Esophagus muscularis mucosa (tissue), 3 donors: ENCODE measurements around the gene RAB17.

Experiments
- CTCF ChIP-seq, 3 experiments: fragments of 200-600 bp in 2 of 3; fragments of 450-650 bp in 1 of 3; sonication (generic) in 2 of 3; IDR thresholded peaks; one replicate each; pipeline ENCODE4 v1.5.1; 2017 to 2019; ENCODE audit warnings: antibody characterized with exemption in 3 of 3, mild to moderate bottlenecking in 2 of 3, moderate library complexity in 1 of 3
- POLR2A ChIP-seq: fragments of 450-650 bp; IDR thresholded peaks from one replicate; pipeline ENCODE4 v1.6.1; 2017; ENCODE audit warnings: antibody characterized with exemption, moderate library complexity, mild to moderate bottlenecking, low read depth
- POLR2AphosphoS5 ChIP-seq, 2 donors: sonication (generic); formaldehyde crosslinking; IDR thresholded peaks; one replicate each; pipeline ENCODE4 v1.6.1; 2017; ENCODE audit warnings: antibody characterized with exemption in 2 of 2

DNA sequence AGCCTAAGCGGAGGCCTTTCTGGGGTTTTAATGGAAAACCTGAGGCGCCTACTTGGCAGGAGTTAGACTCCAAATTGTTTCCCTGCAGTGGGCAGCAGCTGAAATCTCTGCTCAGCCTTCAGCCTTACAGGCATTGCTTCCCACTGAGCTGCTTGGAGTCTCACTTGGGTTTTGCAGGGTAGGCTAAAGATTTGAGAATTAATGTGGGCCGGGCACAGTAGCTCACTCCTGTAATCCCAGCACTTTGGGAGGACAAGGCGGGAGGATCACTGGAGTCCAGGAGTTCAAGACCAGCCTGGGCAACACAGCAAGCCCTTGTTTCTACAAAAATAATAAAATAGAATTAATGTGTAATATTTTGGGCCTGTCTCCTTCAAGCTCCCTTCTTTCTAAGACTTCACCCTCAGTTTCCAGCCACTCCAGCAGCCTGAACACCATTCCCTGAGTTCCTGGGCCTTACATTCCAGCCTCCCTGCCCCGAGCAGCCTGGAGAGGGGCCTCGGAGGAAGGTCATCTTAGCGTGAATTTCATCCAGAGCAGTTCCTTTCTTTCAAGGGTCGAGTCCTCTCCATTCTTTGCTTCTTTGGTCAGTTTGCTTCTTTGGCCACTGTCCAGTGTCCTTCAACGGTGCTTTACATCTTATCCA lies 9.1 kb upstream of the RAB17 start:
- TF ChIP-seq POLR2A (no peak), CTCF (IDR thresholded peaks at IDR 0.05) (no peak), POLR2AphosphoS5 (IDR thresholded peaks at IDR 0.05) (no peak)
